AG09319 (cell line): ENCODE measurements around the gene PMIS2.
A peak's percentile ranks its signal among the peaks of the same experiment; 100 is the strongest.

Experiments used
- DNase-seq: peaks from one replicate; pipeline ENCODE4 v3.0.0-alpha.2; 2010; ENCODE audit warnings: low read depth; ENCODE audit errors: extremely low read depth
- CTCF ChIP-seq: IDR thresholded peaks from 2 replicates; pipeline ENCODE4 v1.5.1; 2011; ENCODE audit warnings: low read depth, mild to moderate bottlenecking, inconsistent platforms, low read length, moderate library complexity

PMIS2 gene

GRCh38 chr19:35622750-35623149 lies 36.8 kb downstream of the PMIS2 start:
- TF ChIP-seq CTCF: no peak
- DNase-seq: no peak

- TF ChIP-seq CTCF: no peak
- DNase-seq: no peak
Observed at GRCh38 chr19:35623327-35624010, 37.5 kb downstream of the PMIS2 start.

- TF ChIP-seq CTCF: no peak
- no peak for DNase-seq
Observed at GRCh38 chr19:35628264-35628564, 42.2 kb downstream of the PMIS2 start.

- no peak for TF ChIP-seq CTCF
- DNase-seq: peak; percentile 97
Observed at GRCh38 chr19:35628565-35629331, 42.8 kb downstream of the PMIS2 start, which contains the start of gene RBM42. RBM42 (plus strand) TSS chr19:35629036; CDS start chr19:35629154, 118 bp downstream.

- TF ChIP-seq CTCF: no peak
- no peak for DNase-seq
Observed at GRCh38 chr19:35629332-35629633, 43.3 kb downstream of the PMIS2 start.

GRCh38 chr19:35633727-35634440 lies 47.9 kb downstream of the PMIS2 start:
- no peak for TF ChIP-seq CTCF
- DNase-seq: no peak

GRCh38 chr19:35636651-35637050 lies 50.7 kb downstream of the PMIS2 start:
- TF ChIP-seq CTCF: no peak
- DNase-seq: no peak
